GM21528 (cell line): ENCODE measurements around the gene HAUS3.

Experiments
- ATAC-seq: cut with Tn5 transposase; IDR thresholded peaks from one replicate; pipeline ENCODE4 v1.9.1; 2021; ENCODE audit warnings: mild to moderate bottlenecking, moderate library complexity; ENCODE audit not compliant: unreplicated experiment, low FRiP score

The HAUS3 gene

GRCh38 chr4:2264481-2265041, 22.6 kb upstream of the HAUS3 start:
- no peak for ATAC-seq

- no peak for ATAC-seq
Measured at GRCh38 chr4:2263926-2264321, 22.0 kb upstream of the HAUS3 start.

GRCh38 chr4:2262944-2263250, 21.0 kb upstream of the HAUS3 start:
- no peak for ATAC-seq

- peak; percentile 88 for ATAC-seq
Measured at GRCh38 chr4:2262145-2262943, 20.4 kb upstream of the HAUS3 start.

- peak; percentile 2 for ATAC-seq
Measured at GRCh38 chr4:2261853-2262144, 19.9 kb upstream of the HAUS3 start, which contains the start of gene MXD4. MXD4 (minus strand) TSS chr4:2262109; CDS start chr4:2261980, 129 bp downstream.

DNA sequence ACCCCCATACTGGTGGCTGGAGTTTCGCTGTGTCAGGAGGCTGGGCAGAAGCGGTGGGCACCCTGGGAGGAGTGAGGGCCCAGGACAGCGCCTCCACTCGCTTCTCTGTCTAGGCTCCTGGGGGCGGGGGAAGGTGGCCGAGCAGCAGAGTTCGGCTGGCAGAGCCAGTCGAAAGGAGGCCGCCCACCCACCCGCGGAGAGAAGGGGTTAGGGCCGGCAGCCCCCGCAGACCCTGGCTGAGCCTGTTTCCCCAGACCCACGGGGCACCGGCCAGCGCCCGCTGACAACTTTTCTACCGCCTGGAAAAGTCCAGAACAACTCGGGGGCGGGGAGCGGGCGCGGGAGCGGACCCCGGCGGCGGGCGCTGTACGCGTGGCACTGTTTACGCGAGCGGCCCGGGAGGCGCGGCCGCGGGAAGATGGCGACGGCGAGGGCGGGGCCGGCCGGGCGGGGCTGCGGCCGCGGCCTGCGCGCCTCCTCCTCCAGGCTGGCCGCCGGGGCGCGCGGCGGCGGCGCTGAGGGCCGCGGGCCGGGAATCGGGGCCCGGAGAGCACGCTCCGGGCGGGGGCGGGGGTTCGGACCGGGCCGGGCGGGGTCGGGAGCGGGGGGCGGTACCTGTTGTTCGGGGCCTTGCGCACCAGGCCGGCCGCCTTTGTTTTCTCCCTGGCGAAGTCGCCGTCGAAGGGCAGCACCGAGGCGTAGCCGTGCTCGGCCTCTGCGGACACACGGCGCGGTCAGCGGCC, 19.4 kb upstream of the HAUS3 start:
- no peak for ATAC-seq

DNA sequence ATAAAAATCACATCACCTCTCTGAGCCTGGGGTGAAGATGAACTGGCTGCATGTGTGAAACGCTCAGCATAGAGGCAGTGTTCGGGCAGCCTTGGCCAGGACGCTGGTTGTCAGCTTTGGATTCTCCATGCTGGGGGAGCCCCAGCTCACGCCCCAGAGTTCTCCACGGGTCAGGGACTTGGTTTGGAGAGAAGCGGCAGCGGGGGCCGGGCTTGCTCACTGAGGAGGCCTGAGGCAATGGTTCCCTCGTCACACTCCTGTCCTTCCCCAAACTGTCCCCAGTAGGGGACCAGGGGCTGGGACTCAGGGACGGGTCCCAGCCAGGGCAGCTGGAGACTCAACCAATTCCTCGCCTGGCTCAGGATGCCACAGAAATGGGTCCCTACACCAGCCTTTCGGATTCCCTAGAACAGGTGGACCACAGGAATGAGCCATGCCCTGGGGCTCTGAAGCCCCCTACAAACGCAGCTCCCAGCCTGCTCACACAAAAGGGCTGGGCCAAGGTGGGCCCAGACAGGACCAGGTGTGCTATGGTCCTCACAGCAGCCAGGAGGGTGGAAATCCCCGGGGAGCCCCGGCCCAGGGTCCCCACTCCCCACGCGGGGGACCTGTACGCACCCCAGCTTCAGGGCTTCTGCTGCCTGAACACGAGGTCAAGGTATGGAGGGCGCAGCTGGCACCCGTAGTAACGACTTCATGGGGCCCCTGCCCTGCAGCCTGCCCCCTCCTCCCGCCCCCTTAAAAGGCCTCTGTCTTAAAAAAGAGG, 18.6 kb upstream of the HAUS3 start:
- no peak for ATAC-seq

DNA sequence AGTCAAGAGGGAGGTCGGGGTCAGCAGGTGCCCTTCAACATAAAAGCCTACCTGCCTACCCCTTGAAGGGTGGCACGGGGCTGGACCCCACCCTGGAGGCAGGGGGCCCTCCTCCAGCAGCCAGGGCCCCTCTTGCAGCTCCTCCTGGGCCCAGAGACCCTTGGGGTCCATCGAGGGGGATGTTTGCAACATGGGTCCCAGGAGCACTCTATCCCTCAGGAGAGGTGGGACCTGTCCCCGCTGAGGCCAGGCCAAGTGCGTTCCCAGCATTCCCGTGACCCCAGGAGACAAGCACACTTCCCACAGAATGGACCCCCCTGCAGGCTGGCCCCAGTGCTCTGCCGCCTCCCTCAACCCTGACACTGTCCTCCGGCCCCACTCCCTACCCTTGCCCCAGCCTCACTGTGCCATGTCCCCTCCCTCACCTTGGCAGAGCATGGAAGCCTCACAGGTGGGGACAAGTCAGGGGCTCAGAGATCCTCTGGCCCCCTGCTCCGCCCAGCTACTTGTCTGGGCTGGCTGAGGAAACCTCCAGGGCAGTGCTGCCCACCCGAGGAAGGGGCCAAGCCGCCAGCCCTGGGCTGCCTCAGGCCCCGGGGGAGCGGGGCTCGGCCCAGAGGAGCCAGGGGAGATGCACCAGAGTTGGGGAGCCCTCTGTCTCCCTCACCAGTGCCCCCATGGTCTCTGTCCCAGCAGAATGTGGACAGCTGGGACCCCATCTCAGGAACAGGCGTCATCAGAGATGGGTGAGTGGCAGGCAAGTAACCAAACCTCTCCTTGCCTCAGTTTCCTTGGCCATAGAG, 17.8 kb upstream of the HAUS3 start:
- no peak for ATAC-seq

GRCh38 chr4:2259036-2259540, 17.2 kb upstream of the HAUS3 start:
- ATAC-seq, result no peak

- ATAC-seq, result no peak
Measured at GRCh38 chr4:2258091-2259035, 16.4 kb upstream of the HAUS3 start.

DNA sequence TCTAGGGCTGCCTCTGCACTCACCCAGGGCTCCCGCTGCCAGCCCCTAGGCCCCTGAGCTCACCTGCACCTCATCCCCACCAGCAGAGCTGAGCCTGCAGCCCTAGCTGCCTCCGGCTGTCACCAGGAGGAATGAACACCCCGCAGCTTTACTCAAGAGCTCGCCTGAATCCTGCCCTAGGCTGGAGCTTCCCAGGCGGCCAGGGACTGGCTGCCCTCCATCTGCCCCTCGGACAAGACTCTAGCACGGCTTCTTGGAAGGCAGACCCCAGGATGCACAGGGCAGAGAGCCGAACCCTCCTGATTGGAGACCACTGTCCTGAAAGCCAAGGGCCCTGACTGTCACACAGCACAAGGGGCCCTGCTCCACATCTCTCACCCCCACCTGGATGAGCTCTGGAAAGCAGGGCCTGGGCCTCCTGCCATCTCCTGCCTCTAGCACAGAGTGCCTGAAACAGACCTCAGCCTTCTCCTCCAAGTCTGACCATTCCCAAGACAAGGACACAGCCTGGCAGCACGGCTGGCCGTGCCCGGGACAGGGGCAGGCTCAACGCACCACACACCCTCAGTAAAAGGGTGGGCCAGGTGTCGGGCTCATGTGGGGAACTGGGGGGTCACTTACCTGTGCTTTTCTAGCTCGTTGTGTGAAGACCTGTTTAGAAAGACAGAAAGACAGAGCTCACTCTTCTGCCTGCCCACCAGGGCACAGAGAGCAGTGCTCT, 15.6 kb upstream of the HAUS3 start:
- ATAC-seq, result no peak

GRCh38 chr4:2256781-2257191, 14.9 kb upstream of the HAUS3 start:
- no peak for ATAC-seq

- no peak for ATAC-seq
Measured at GRCh38 chr4:2256156-2256731, 14.3 kb upstream of the HAUS3 start.

- ATAC-seq, result no peak
Measured at GRCh38 chr4:2255501-2256155, 13.7 kb upstream of the HAUS3 start.

DNA sequence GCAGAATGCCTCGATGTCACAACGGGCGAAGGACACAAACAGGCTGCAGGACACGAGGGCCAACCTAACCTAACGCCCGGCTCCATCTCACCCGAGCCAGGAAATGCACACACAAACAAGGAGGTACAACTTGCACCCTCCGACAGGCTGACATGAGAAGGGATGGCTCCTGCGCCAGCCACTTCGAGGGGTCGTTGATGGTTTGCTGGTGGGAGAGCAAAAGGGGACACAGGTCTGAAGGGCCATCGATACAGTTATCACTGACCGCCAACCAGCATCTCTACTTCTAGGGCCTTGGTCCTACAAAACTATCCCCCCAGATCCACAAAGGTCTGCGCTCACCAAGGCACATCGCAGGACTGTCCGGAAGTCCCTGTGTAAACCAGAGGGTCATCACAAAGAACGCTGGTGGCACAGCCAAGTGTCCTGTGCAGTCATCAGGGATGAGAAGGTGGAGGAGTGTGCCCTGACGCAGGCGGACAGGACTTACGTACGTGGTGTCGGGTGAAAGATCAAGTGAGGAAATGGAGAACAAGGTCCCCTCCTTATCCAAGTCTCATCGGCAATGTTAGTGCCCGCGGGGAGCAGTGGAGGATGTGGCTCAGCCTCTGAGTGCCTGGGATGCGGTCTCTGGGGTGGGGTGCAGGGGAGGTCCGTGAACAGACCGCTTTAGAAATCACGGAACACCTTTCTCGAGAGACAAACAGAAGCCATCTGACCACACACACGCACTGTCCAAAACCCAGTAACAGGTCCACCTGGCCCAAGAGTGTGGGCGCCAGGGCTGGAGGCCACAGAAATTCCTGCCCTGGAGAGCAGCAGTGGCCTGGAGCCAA, 13.0 kb upstream of the HAUS3 start:
- no peak for ATAC-seq

- no peak for ATAC-seq
Measured at GRCh38 chr4:2253160-2254084, 11.5 kb upstream of the HAUS3 start.
